A549 treated with ZK216348 at 1 μM for 4 hours (cell line): ENCODE measurements around the gene INPP5A. TPM values are rescaled to one million over a fixed set of nuclear protein-coding genes. Genes with fewer than 3 reads are reported as not detected.

Source experiments
- total RNA-seq: library from RNA; stranded (reverse); fragments of 200-300 nt; extraction: Qiagen RNA extraction; gene quantifications from 5 replicates; pipeline ENCODE4 v1.2.3, GENCODE V29; 2022; ENCODE audit warnings: low read depth

Gene INPP5A
- 11.6 to 14.3 TPM (median 13.5 TPM) in 5 replicates for total RNA-seq

DNA sequence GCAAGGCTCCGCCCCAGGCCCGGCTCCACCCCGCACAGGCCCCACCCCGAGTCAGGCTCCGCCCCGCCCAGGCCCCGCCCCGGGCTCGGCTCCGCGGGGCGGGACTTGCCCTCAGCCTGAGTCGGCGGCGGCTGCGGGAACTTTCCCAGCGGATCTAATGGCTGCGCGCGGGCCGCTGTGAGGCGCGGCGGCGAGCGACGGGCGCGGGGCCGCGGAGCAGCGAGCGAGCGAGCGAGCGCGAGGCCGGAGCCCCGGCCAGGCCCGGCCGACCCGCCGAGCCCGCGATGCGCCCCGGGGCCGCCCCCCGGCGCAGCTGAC, at the start of gene INPP5A:
TSS of gene INPP5A (plus strand) at position 104 of the 318 bp plus-strand sequence. CDS start 310 bp downstream, outside the sequence.

GRCh38 chr10:132785723-132786475, 248.3 kb downstream of the INPP5A start, which contains the start of gene NKX6-2:
TSS of gene NKX6-2 (minus strand) at chr10:132786147. CDS start at chr10:132785948, 199 bp downstream.

Other genes with a start within 250 kb of the INPP5A start
- gene STK32C, start 229.8 kb upstream of the INPP5A start, total RNA-seq: 31.0 to 54.2 TPM (median 48.5 TPM) in 5 replicates
- 5.9 to 7.6 TPM (median 6.1 TPM) in 5 replicates for gene LRRC27, start 205.6 kb upstream of the INPP5A start, total RNA-seq
- 7.0 to 19.1 TPM (median 17.3 TPM) in 5 replicates for gene PWWP2B, start 140.6 kb upstream of the INPP5A start, total RNA-seq
- 0.18 to 0.41 TPM (median 0.35 TPM) in 4 of 5 replicates, not detected in the other for gene NKX6-2, start 248.4 kb downstream of the INPP5A start, total RNA-seq